ENCODE results near the gene RIPOR3. TPM values are rescaled to one million over a fixed set of nuclear protein-coding genes. Genes with fewer than 3 reads are reported as not detected.

RIPOR3 gene
- total RNA-seq, 4 donors from 2014 or later, result 6.1 to 25.7 (median 15.3) TPM

DNA sequence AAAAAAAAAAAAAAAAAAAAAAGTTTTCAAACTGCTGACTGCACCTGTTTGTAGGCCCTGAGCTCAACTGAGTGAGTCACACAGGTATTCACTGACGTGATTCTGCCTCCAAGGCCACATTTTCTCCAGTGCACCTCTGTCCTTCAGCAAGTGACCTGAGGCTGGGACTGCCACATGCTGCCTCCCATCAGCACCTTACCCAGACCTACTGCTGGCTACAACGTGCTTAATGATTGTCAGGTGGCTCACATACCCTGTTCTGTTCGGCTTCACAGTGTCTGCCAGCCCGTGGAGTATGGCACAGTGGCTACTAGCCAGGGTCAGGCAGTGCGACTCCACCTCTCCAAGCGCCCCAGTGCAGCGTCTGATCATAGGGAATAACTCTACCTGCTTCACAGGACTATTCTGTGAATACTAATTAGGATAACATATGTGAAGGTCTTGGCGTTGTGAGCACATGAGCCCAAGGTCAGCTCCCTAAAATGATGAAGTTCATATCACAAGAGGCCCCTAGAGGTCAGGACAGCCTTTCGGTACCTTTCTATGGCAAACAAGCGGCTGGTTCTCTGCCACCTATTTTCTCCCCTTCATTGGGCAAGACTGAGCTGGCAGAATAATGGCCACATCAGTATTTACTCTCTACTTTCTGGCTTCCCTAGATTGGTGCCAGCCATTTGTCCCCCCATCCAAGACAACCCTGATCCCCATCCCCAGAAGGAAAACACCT lies 28.1 kb downstream of the RIPOR3 start:
- H3K27me3 ChIP-seq, result no peaks in the 10 kb centered on the region
- no peak for DNase-seq (ENCODE audit: extremely low spot score)
- H3K36me3 ChIP-seq, result no peaks in the 10 kb centered on the region
- H3K9me3 ChIP-seq, result no peaks in the 10 kb centered on the region
- intact Hi-C loops (cut with DNase I), result loop anchor here (5.0 kb wide), 1 partner anchor 49 kb away; no protein-coding TSS in a partner anchor
- peaks cover 18 to 47% (median 37%) of the 10 kb centered on the region in 4 donors for H3K4me1 ChIP-seq
- H3K27ac ChIP-seq (replicated peaks in 1 of 4), result peak overlapping the region in 2 of 4 donors; percentile 66 to 73
- no peak overlapping the region for H3K4me3 ChIP-seq
- no peak for TF ChIP-seq POLR2A (IDR thresholded peaks at IDR 0.05; ENCODE audit: low read depth)
- TF ChIP-seq POLR2AphosphoS5 (IDR thresholded peaks at IDR 0.05), result no peak
- TF ChIP-seq CTCF (IDR thresholded peaks at IDR 0.05), result no peak
- no peak for TF ChIP-seq EP300 (IDR thresholded peaks at IDR 0.05)
- 85% methylated on average over 9 of the region's 10 CpGs for WGBS

GRCh38 chr20:50659975-50660670 lies 31.2 kb downstream of the RIPOR3 start:
- H3K4me3 ChIP-seq, result no peak overlapping the region
- no peaks in the 10 kb centered on the region for H3K9me3 ChIP-seq
- H3K4me1 ChIP-seq, result peaks cover 33 to 69% (median 54%) of the 10 kb centered on the region in 4 donors
- H3K27me3 ChIP-seq, result no peaks in the 10 kb centered on the region
- TF ChIP-seq POLR2A (IDR thresholded peaks at IDR 0.05; ENCODE audit: low read depth) (no peak), CTCF (IDR thresholded peaks at IDR 0.05) (no peak), EP300 (IDR thresholded peaks at IDR 0.05) (no peak), POLR2AphosphoS5 (IDR thresholded peaks at IDR 0.05) (no peak)
- no peaks in the 10 kb centered on the region for H3K36me3 ChIP-seq
- intact Hi-C loops (cut with DNase I), result loop anchor here (5.0 kb wide), 1 partner anchor 52 kb away; no protein-coding TSS in a partner anchor
- 86% methylated on average over 6 of the region's 6 CpGs for WGBS
- no peak for DNase-seq (ENCODE audit: extremely low spot score)
- H3K27ac ChIP-seq (replicated peaks in 1 of 4), result peak overlapping the region; percentile 66 to 73 (median 72)

DNA sequence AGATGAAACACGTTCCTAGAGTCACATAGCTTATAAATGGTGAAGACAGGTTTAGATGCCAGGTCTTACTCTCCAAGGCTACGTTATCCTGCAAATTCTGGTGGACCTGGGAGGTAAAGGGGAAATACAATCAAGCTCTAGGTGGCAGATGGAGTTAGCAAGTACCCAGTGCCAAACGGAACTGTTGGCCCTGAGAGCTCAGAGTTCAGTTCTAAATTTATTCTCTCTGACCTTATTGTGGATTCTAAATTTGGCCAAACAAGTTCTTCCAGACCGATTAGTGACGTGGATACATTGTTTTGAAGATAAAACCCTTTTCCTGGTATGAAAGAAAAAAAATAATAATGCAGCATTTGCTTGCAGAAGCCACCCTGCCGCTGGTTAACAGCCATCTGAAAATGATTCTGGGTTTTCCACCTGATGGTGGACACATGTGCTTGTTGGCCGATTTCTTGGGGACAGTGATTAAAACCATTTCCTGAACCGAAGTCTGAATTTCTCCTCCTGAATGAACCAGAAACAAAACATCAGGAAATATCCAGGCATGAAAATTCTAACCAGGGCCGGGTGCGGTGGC lies 32.5 kb downstream of the RIPOR3 start:
- H3K27me3 ChIP-seq, result no peaks in the 10 kb centered on the region
- TF ChIP-seq EP300 (IDR thresholded peaks at IDR 0.05) (no peak), POLR2A (IDR thresholded peaks at IDR 0.05; ENCODE audit: low read depth) (no peak), CTCF (IDR thresholded peaks at IDR 0.05) (no peak), POLR2AphosphoS5 (IDR thresholded peaks at IDR 0.05) (no peak)
- H3K4me3 ChIP-seq, result no peak overlapping the region
- no peaks in the 10 kb centered on the region for H3K36me3 ChIP-seq
- intact Hi-C loops (cut with DNase I), result no loop called here
- peaks cover 39 to 75% (median 62%) of the 10 kb centered on the region in 4 donors for H3K4me1 ChIP-seq
- peak overlapping the region in 3 of 4 donors; percentile 66 to 72 (median 72) for H3K27ac ChIP-seq (replicated peaks in 1 of 4)
- 71% methylated on average over 10 of the region's 10 CpGs for WGBS
- no peak for DNase-seq (ENCODE audit: extremely low spot score)
- no peaks in the 10 kb centered on the region for H3K9me3 ChIP-seq

DNA sequence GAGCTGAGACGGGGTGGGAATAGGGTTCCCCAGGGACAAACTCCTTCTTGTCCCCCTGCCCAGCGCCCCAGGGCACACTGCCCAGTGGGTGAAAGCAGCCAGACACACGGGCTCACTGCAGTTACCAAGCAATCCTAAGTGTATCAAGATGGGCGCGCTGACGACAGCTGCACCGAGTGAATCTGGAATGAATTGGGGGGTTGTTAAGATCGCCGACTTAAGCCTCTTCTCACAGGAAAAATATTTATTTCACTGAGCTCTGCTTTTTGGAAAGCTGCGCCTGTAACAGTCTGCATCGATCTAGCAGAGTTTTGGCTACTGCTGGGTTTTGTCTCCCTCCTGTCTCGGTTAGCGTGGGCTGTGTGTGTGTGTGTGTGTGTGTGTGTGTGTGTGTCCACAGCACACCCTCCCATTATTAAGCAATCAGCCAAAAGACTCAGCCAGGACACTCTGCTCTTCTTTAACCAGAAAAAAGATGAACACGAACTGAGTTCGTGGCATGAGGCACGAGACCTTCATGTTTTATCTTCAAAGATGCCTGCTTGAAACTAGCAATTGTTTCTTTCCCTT lies 35.9 kb downstream of the RIPOR3 start:
- Histone ChIP-seq H3K36me3 (no peaks in the 10 kb centered on the region), H3K4me1 (peaks cover 21 to 48% (median 41%) of the 10 kb centered on the region in 4 donors), H3K27me3 (no peaks in the 10 kb centered on the region), H3K27ac (replicated peaks in 1 of 4) (peak overlapping the region; percentile 71 to 85 (median 82)), H3K9me3 (no peaks in the 10 kb centered on the region), H3K4me3 (peak overlapping the region; percentile 13 to 39 (median 25))
- intact Hi-C loops (cut with DNase I), result no loop called here
- no peak for DNase-seq (ENCODE audit: extremely low spot score)
- WGBS, result 34% methylated on average over 16 of the region's 16 CpGs
- TF ChIP-seq POLR2A (IDR thresholded peaks at IDR 0.05; ENCODE audit: low read depth) (no peak), POLR2AphosphoS5 (IDR thresholded peaks at IDR 0.05) (peak; percentile 61 to 76), EP300 (IDR thresholded peaks at IDR 0.05) (no peak)
